ENCODE data around the gene BANF2.

DNA sequence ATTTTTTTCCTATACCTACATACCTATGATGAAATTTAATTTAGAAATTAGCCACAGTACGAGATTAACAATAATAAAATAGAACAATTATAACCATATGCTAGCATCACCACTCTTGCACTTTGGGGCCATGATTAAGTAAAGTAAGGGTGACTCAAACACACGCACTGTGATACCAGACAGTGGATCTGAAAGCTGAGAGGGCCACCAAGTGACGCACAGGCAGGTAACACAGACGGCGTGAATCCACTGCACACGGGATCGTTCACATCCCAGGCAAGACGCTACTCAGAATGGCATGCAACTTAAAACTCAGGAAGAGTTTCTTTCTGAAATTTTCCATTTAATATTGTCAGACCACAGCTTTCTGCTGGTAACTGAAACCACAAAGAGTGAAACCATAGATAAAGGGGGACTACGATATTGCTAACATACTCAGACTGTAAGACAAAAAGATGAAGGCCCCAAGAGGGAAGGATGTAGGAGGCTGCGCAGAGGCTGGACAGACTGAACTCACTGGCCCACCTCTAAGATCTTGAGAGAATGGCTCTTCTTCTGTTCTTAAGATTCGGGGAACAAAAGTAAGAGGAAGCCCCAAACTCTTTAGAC is 35.6 kb upstream of the BANF2 start:
- TF ChIP-seq, protein P1, sequence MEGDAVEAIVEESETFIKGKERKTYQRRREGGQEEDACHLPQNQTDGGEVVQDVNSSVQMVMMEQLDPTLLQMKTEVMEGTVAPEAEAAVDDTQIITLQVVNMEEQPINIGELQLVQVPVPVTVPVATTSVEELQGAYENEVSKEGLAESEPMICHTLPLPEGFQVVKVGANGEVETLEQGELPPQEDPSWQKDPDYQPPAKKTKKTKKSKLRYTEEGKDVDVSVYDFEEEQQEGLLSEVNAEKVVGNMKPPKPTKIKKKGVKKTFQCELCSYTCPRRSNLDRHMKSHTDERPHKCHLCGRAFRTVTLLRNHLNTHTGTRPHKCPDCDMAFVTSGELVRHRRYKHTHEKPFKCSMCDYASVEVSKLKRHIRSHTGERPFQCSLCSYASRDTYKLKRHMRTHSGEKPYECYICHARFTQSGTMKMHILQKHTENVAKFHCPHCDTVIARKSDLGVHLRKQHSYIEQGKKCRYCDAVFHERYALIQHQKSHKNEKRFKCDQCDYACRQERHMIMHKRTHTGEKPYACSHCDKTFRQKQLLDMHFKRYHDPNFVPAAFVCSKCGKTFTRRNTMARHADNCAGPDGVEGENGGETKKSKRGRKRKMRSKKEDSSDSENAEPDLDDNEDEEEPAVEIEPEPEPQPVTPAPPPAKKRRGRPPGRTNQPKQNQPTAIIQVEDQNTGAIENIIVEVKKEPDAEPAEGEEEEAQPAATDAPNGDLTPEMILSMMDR (IDR thresholded peaks at IDR 0.05; ENCODE audit: control extremely low read depth in 1 of 3, insufficient read depth in 1 of 3, low read depth in 1 of 3, low read length in 3 of 3): no peak
- TF ChIP-seq POLR2AphosphoS5 (IDR thresholded peaks at IDR 0.05; ENCODE audit: low read depth, low read length): no peak
- no peak for TF ChIP-seq SIX5 (IDR thresholded peaks at IDR 0.05; ENCODE audit: low read depth, low read length)
- no peak for TF ChIP-seq POLR2A (IDR thresholded peaks at IDR 0.05; ENCODE audit: control extremely low read depth in 1 of 2, low read depth in 2 of 2, low read length in 2 of 2)
- TF ChIP-seq, protein P2, sequence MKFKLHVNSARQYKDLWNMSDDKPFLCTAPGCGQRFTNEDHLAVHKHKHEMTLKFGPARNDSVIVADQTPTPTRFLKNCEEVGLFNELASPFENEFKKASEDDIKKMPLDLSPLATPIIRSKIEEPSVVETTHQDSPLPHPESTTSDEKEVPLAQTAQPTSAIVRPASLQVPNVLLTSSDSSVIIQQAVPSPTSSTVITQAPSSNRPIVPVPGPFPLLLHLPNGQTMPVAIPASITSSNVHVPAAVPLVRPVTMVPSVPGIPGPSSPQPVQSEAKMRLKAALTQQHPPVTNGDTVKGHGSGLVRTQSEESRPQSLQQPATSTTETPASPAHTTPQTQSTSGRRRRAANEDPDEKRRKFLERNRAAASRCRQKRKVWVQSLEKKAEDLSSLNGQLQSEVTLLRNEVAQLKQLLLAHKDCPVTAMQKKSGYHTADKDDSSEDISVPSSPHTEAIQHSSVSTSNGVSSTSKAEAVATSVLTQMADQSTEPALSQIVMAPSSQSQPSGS (IDR thresholded peaks at IDR 0.05; ENCODE audit: low read length): no peak
